ENCODE results near the gene ANKRD42.

DNA sequence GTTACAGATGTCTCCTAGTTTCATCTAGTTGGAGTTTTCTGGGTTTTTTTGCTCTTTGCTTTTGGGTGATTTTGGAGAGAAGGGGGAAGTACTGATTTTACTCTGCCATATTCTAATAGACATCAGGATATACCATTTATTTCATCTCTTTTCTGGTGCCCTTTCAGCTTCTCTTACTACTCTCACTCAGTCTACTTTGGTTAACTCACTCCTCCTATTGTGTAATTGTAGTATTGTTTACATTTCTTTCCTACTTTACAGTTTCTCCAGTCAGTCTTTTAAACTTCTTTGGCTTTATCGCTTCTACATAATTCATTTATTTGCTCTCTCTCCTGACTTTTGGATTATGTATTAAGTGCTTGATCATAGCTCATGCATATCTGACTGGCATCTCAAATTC, 6.5 kb downstream of the ANKRD42 start:
- TF ChIP-seq EP300 (IDR thresholded peaks at IDR 0.05; ENCODE audit: low read depth) (no peak), POLR2A (IDR thresholded peaks at IDR 0.05) (no peak)
- TF ChIP-seq, protein P1, sequence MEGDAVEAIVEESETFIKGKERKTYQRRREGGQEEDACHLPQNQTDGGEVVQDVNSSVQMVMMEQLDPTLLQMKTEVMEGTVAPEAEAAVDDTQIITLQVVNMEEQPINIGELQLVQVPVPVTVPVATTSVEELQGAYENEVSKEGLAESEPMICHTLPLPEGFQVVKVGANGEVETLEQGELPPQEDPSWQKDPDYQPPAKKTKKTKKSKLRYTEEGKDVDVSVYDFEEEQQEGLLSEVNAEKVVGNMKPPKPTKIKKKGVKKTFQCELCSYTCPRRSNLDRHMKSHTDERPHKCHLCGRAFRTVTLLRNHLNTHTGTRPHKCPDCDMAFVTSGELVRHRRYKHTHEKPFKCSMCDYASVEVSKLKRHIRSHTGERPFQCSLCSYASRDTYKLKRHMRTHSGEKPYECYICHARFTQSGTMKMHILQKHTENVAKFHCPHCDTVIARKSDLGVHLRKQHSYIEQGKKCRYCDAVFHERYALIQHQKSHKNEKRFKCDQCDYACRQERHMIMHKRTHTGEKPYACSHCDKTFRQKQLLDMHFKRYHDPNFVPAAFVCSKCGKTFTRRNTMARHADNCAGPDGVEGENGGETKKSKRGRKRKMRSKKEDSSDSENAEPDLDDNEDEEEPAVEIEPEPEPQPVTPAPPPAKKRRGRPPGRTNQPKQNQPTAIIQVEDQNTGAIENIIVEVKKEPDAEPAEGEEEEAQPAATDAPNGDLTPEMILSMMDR (IDR thresholded peaks at IDR 0.05) = no peak

Measured in transverse colon (tissue), 3 donors.